ENCODE results near the gene NUDT8. TPM values are rescaled to one million over a fixed set of nuclear protein-coding genes. Genes with fewer than 3 reads are reported as not detected.
A peak's percentile ranks its signal among the peaks of the same experiment; 100 is the strongest.

The NUDT8 gene
- total RNA-seq, 1 donor from 2014 or later = 3.0 TPM

- TF ChIP-seq EZH2 (IDR thresholded peaks at IDR 0.05; ENCODE audit: insufficient read depth, low read length) (no peak), CTCF (IDR thresholded peaks at IDR 0.05; ENCODE audit: insufficient read depth, low read depth, low read length) (no peak)
- H3K36me3 ChIP-seq (ENCODE audit: insufficient read depth, low read length) = no peaks in the 10 kb centered on the region
- Mint-ChIP-seq H3K36me3 (ENCODE audit: low read depth, unreplicated experiment) (no peaks in the 10 kb centered on the region), H3K27ac (ENCODE audit: unreplicated experiment) (no peak overlapping the region), H3K4me1 (ENCODE audit: low read depth, unreplicated experiment) (no peaks in the 10 kb centered on the region), H3K9me3 (ENCODE audit: unreplicated experiment) (peaks cover 6% of the 10 kb centered on the region), H3K4me3 (ENCODE audit: unreplicated experiment) (no peak overlapping the region), H3K27me3 (ENCODE audit: low read depth, unreplicated experiment) (peaks cover 32% of the 10 kb centered on the region)
- peaks cover 2% of the 10 kb centered on the region for H3K27me3 ChIP-seq (ENCODE audit: insufficient read depth, low read length)
- DNase-seq (ENCODE audit: low read depth) (no peak), FAIRE-seq (no peak)
- H4K20me1 ChIP-seq (ENCODE audit: insufficient read depth, low read length) = no peaks in the 10 kb centered on the region
- peaks cover 3% of the 10 kb centered on the region for H3K9me3 ChIP-seq (ENCODE audit: insufficient read depth, low read depth, low read length)
- no peak overlapping the region for H3K4me2 ChIP-seq (ENCODE audit: low read length)
- H3K79me2 ChIP-seq (ENCODE audit: insufficient read depth, low read length) = no peaks in the 10 kb centered on the region
- no peaks in the 10 kb centered on the region for H3K4me1 ChIP-seq (ENCODE audit: insufficient read depth, low read length)
- H3K4me3 ChIP-seq (ENCODE audit: insufficient read depth, low read depth, low read length) = no peak overlapping the region
- no peak overlapping the region for H3K27ac ChIP-seq (ENCODE audit: low read depth, low read length)
- H3K9ac ChIP-seq (ENCODE audit: low read length) = no peak overlapping the region
- no peak overlapping the region for H2AFZ ChIP-seq (ENCODE audit: low read depth, low read length)
Observed at GRCh38 chr11:67644472-67645418, 15.0 kb upstream of the NUDT8 start.

GRCh38 chr11:67644042-67644441 lies 14.3 kb upstream of the NUDT8 start:
- Histone ChIP-seq H4K20me1 (ENCODE audit: insufficient read depth, low read length) (no peaks in the 10 kb centered on the region), H3K9ac (ENCODE audit: low read length) (no peak overlapping the region), H3K4me2 (ENCODE audit: low read length) (no peak overlapping the region), H3K27ac (ENCODE audit: low read depth, low read length) (no peak overlapping the region), H3K27me3 (ENCODE audit: insufficient read depth, low read length) (peaks cover 2% of the 10 kb centered on the region), H2AFZ (ENCODE audit: low read depth, low read length) (no peak overlapping the region), H3K4me1 (ENCODE audit: insufficient read depth, low read length) (no peaks in the 10 kb centered on the region), H3K79me2 (ENCODE audit: insufficient read depth, low read length) (no peaks in the 10 kb centered on the region), H3K4me3 (ENCODE audit: insufficient read depth, low read depth, low read length) (no peak overlapping the region), H3K9me3 (ENCODE audit: insufficient read depth, low read depth, low read length) (no peaks in the 10 kb centered on the region), H3K36me3 (ENCODE audit: insufficient read depth, low read length) (no peaks in the 10 kb centered on the region)
- H3K27ac Mint-ChIP-seq (ENCODE audit: unreplicated experiment) = no peak overlapping the region
- TF ChIP-seq EZH2 (IDR thresholded peaks at IDR 0.05; ENCODE audit: insufficient read depth, low read length) (no peak), CTCF (IDR thresholded peaks at IDR 0.05; ENCODE audit: insufficient read depth, low read depth, low read length) (peak; percentile 7)
- FAIRE-seq (no peak), DNase-seq (ENCODE audit: low read depth) (no peak)
- H3K4me3 Mint-ChIP-seq (ENCODE audit: unreplicated experiment) = no peak overlapping the region
- peaks cover 6% of the 10 kb centered on the region for H3K9me3 Mint-ChIP-seq (ENCODE audit: unreplicated experiment)
- H3K36me3 Mint-ChIP-seq (ENCODE audit: low read depth, unreplicated experiment) = no peaks in the 10 kb centered on the region
- H3K4me1 Mint-ChIP-seq (ENCODE audit: low read depth, unreplicated experiment) = no peaks in the 10 kb centered on the region
- H3K27me3 Mint-ChIP-seq (ENCODE audit: low read depth, unreplicated experiment) = peaks cover 32% of the 10 kb centered on the region

All from astrocyte (in vitro differentiated cells and primary cell).